GM23338 (cell line): Measurements from ENCODE around the gene DDIT3. TPM values are rescaled to one million over a fixed set of nuclear protein-coding genes. Genes with fewer than 3 reads are reported as not detected.
"Not testable (repeated sequence)": the region's sequence is repeated elsewhere in the genome, so short reads cannot be mapped to it uniquely, and the experiment has no call there.

Source experiments
- ATAC-seq: fragments of 200-7000 bp; cut with Tn5 transposase; 3 replicates; pipeline ENCODE4 v1.9.1; 2020
- DNase-seq: peaks from one replicate; pipeline ENCODE4 v3.0.0-alpha.2; 2015; ENCODE audit warnings: low spot score
- H2AFZ ChIP-seq: fragments of 200-600 bp; sonication (generic); 2 replicates; pipeline ENCODE4 v1.8.0; 2016; ENCODE audit warnings: antibody characterized with exemption, mild to moderate bottlenecking, moderate library complexity
- H3F3A ChIP-seq: fragments of 200-600 bp; sonication (generic); replicated peaks from 2 replicates; pipeline ENCODE4 v1.8.0; 2017; ENCODE audit warnings: antibody characterized with exemption, mixed run types, low read depth
- H3K27ac ChIP-seq: fragments of 200-600 bp; sonication (generic); 2 replicates; pipeline ENCODE4 v1.6.1; 2016; ENCODE audit warnings: low read depth
- H3K27me3 ChIP-seq: fragments of 200-600 bp; sonication (generic); 2 replicates; pipeline ENCODE4 v1.8.0; 2016; ENCODE audit warnings: mild to moderate bottlenecking, mixed run types, moderate library complexity; ENCODE audit not compliant: insufficient read depth
- H3K36me3 ChIP-seq: fragments of 200-600 bp; sonication (generic); 2 replicates; pipeline ENCODE4 v1.8.0; 2016; ENCODE audit warnings: mild to moderate bottlenecking; ENCODE audit not compliant: insufficient read depth
- H3K4me1 ChIP-seq: fragments of 200-600 bp; sonication (generic); 2 replicates; pipeline ENCODE4 v1.8.0; 2016; ENCODE audit warnings: mild to moderate bottlenecking, moderate library complexity; ENCODE audit not compliant: insufficient read depth
- H3K4me2 ChIP-seq: fragments of 200-600 bp; sonication (generic); 2 replicates; pipeline ENCODE4 v1.7.1; 2017; ENCODE audit warnings: mixed run types
- H3K4me3 ChIP-seq: fragments of 200-600 bp; sonication (generic); 2 replicates; pipeline ENCODE4 v1.6.1; 2016; ENCODE audit warnings: mixed run types
- H3K79me2 ChIP-seq: fragments of 200-600 bp; sonication (generic); replicated peaks from 2 replicates; pipeline ENCODE4 v1.8.0; 2017; ENCODE audit warnings: mild to moderate bottlenecking; ENCODE audit not compliant: insufficient read depth
- H3K9me2 ChIP-seq: fragments of 200-600 bp; sonication (generic); 2 replicates; pipeline ENCODE4 v1.8.0; 2017; ENCODE audit not compliant: insufficient read depth
- H4K20me1 ChIP-seq: fragments of 200-600 bp; sonication (generic); replicated peaks from 2 replicates; pipeline ENCODE4 v1.8.0; 2017; ENCODE audit warnings: mild to moderate bottlenecking; ENCODE audit not compliant: insufficient read depth
- H3K27ac Mint-ChIP-seq: 2 replicates; pipeline ENCODE4 v1.8.0; 2020; ENCODE audit warnings: inconsistent platforms, mild to moderate bottlenecking, moderate library complexity, mixed read lengths
- H3K27me3 Mint-ChIP-seq: 3 replicates; pipeline ENCODE4 v1.8.0; 2022; ENCODE audit warnings: low read depth, mild to moderate bottlenecking, moderate library complexity, mixed read lengths, inconsistent platforms; ENCODE audit not compliant: insufficient read depth, poor library complexity
- H3K36me3 Mint-ChIP-seq: 3 replicates; pipeline ENCODE4 v1.8.0; 2021; ENCODE audit warnings: low read depth, mild to moderate bottlenecking, inconsistent platforms, moderate library complexity, mixed read lengths
- H3K4me1 Mint-ChIP-seq: 3 replicates; pipeline ENCODE4 v1.8.0; 2020; ENCODE audit warnings: mild to moderate bottlenecking, inconsistent platforms, mixed read lengths
- H3K4me3 Mint-ChIP-seq: 3 replicates; pipeline ENCODE4 v1.8.0; 2021; ENCODE audit warnings: moderate library complexity, mild to moderate bottlenecking, inconsistent platforms, mixed read lengths
- H3K9me3 Mint-ChIP-seq: 3 replicates; pipeline ENCODE4 v1.8.0; 2020; ENCODE audit warnings: moderate library complexity, mild to moderate bottlenecking, inconsistent platforms, mixed read lengths
- CREB1 ChIP-seq: fragments of 250-450 bp; sonication (Bioruptor Pico); IDR thresholded peaks from 2 replicates; pipeline ENCODE4 v1.5.0; 2020; ENCODE audit warnings: low read depth, mild to moderate bottlenecking, moderate library complexity
- CTCF ChIP-seq, 2 experiments: fragments of 200-600 bp in 1 of 2; sonication (generic) in 1 of 2; conservative IDR thresholded peaks; 2 replicates each; pipeline versions ENCODE4 v1.5.1 to v1.6.1; 2016 to 2017; ENCODE audit warnings: antibody characterized with exemption in 2 of 2, low read depth in 2 of 2, mild to moderate bottlenecking in 2 of 2, moderate library complexity in 1 of 2
- EZH2phosphoT487 ChIP-seq: fragments of 200-600 bp; sonication (generic); IDR thresholded peaks from one replicate; pipeline ENCODE4 v1.8.1; 2018; ENCODE audit warnings: antibody characterized with exemption; ENCODE audit not compliant: unreplicated experiment
- NANOG ChIP-seq: IDR thresholded peaks from 2 replicates; pipeline ENCODE4 v1.6.1; 2016; ENCODE audit warnings: antibody characterized with exemption, borderline replicate concordance
- POLR2AphosphoS5 ChIP-seq: IDR thresholded peaks from 2 replicates; pipeline ENCODE4 v1.6.1; 2016; ENCODE audit warnings: antibody characterized with exemption, low read depth
- REST ChIP-seq: IDR thresholded peaks from one replicate; pipeline ENCODE4 v1.6.1; 2018; ENCODE audit warnings: antibody characterized with exemption; ENCODE audit not compliant: unreplicated experiment
- ZNF331 ChIP-seq: fragments of 250-450 bp; sonication (Bioruptor Pico); IDR thresholded peaks from 2 replicates; pipeline ENCODE4 v1.5.0; 2020; ENCODE audit warnings: low read depth, mild to moderate bottlenecking, moderate library complexity
- polyA plus RNA-seq: library from polyadenylated mRNA; unstranded; fragments of >200 nt; fragmentation: Nextera tagmentation; extraction: Ambion mirVana; gene quantifications from 2 replicates; pipeline ENCODE4 v1.2.1, GENCODE V29; 2016
- total RNA-seq: library from RNA; depleted of rRNA; stranded (reverse); fragments of >200 nt; shearing (Covaris generic); gene quantifications from 2 replicates; pipeline ENCODE4 v1.2.3, GENCODE V29; 2014
- TF ChIP-seq, protein P1 (sequence below): fragments of 250-450 bp; sonication (Bioruptor Pico); IDR thresholded peaks from 2 replicates; pipeline ENCODE4 v1.5.0; 2020; ENCODE audit warnings: mild to moderate bottlenecking, moderate library complexity

Gene DDIT3
- total and polyA plus RNA-seq, 2 experiments from 2014 or later = 3.9 to 12.5 TPM

- TF ChIP-seq, protein P1, sequence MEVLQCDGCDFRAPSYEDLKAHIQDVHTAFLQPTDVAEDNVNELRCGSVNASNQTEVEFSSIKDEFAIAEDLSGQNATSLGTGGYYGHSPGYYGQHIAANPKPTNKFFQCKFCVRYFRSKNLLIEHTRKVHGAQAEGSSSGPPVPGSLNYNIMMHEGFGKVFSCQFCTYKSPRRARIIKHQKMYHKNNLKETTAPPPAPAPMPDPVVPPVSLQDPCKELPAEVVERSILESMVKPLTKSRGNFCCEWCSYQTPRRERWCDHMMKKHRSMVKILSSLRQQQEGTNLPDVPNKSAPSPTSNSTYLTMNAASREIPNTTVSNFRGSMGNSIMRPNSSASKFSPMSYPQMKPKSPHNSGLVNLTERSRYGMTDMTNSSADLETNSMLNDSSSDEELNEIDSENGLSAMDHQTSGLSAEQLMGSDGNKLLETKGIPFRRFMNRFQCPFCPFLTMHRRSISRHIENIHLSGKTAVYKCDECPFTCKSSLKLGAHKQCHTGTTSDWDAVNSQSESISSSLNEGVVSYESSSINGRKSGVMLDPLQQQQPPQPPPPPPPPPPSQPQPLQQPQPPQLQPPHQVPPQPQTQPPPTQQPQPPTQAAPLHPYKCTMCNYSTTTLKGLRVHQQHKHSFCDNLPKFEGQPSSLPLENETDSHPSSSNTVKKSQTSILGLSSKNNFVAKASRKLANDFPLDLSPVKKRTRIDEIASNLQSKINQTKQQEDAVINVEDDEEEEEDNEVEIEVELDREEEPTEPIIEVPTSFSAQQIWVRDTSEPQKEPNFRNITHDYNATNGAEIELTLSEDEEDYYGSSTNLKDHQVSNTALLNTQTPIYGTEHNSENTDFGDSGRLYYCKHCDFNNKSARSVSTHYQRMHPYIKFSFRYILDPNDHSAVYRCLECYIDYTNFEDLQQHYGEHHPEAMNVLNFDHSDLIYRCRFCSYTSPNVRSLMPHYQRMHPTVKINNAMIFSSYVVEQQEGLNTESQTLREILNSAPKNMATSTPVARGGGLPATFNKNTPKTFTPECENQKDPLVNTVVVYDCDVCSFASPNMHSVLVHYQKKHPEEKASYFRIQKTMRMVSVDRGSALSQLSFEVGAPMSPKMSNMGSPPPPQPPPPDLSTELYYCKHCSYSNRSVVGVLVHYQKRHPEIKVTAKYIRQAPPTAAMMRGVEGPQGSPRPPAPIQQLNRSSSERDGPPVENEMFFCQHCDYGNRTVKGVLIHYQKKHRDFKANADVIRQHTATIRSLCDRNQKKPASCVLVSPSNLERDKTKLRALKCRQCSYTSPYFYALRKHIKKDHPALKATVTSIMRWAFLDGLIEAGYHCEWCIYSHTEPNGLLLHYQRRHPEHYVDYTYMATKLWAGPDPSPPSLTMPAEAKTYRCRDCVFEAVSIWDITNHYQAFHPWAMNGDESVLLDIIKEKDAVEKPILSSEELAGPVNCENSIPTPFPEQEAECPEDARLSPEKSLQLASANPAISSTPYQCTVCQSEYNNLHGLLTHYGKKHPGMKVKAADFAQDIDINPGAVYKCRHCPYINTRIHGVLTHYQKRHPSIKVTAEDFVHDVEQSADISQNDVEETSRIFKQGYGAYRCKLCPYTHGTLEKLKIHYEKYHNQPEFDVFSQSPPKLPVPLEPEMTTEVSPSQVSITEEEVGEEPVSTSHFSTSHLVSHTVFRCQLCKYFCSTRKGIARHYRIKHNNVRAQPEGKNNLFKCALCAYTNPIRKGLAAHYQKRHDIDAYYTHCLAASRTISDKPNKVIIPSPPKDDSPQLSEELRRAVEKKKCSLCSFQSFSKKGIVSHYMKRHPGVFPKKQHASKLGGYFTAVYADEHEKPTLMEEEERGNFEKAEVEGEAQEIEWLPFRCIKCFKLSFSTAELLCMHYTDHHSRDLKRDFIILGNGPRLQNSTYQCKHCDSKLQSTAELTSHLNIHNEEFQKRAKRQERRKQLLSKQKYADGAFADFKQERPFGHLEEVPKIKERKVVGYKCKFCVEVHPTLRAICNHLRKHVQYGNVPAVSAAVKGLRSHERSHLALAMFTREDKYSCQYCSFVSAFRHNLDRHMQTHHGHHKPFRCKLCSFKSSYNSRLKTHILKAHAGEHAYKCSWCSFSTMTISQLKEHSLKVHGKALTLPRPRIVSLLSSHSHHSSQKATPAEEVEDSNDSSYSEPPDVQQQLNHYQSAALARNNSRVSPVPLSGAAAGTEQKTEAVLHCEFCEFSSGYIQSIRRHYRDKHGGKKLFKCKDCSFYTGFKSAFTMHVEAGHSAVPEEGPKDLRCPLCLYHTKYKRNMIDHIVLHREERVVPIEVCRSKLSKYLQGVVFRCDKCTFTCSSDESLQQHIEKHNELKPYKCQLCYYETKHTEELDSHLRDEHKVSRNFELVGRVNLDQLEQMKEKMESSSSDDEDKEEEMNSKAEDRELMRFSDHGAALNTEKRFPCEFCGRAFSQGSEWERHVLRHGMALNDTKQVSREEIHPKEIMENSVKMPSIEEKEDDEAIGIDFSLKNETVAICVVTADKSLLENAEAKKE = no peak
- no peak for TF ChIP-seq POLR2AphosphoS5
- TF ChIP-seq ZNF331 (CRISPR knock-in tag) = no peak
- no peak for TF ChIP-seq REST
- no peak for TF ChIP-seq NANOG
- no peak for TF ChIP-seq CREB1 (CRISPR knock-in tag)
- TF ChIP-seq EZH2phosphoT487 = no peak
- TF ChIP-seq CTCF (conservative IDR thresholded peaks at IDR 0.05; ENCODE audit: low read depth in 2 of 2) = no peak
These were observed 5.5 kb downstream of the DDIT3 start (continued) for GRCh38 chr12:57514720-57515407.

GRCh38 chr12:57514246-57514645, 6.1 kb downstream of the DDIT3 start:
- ATAC-seq, H3K9me2 ChIP-seq, DNase-seq, H3K9me3 Mint-ChIP-seq, H3K27me3 ChIP-seq, H2AFZ ChIP-seq, H3K4me2 ChIP-seq, H3K27ac ChIP-seq, H3K4me3 Mint-ChIP-seq, H3K27ac Mint-ChIP-seq, H3K4me3 ChIP-seq: not testable (repeated sequence)
- H3K36me3 ChIP-seq = peaks cover 83% of the 10 kb centered on the region
- H3K4me1 ChIP-seq = peaks cover 14% of the 10 kb centered on the region
- H3K79me2 ChIP-seq = peaks cover 39% of the 10 kb centered on the region
- peaks cover 71% of the 10 kb centered on the region for H3F3A ChIP-seq
- peaks cover 95% of the 10 kb centered on the region for H3K36me3 Mint-ChIP-seq
- peaks cover 14% of the 10 kb centered on the region for H3K27me3 Mint-ChIP-seq
- H3K4me1 Mint-ChIP-seq = peaks cover 19% of the 10 kb centered on the region
- H4K20me1 ChIP-seq = peaks cover 49% of the 10 kb centered on the region

GRCh38 chr12:57513677-57514076, 6.6 kb downstream of the DDIT3 start:
- H3K4me3 Mint-ChIP-seq, DNase-seq, H2AFZ ChIP-seq, H3K9me3 Mint-ChIP-seq, H3K9me2 ChIP-seq, H3K27ac Mint-ChIP-seq, H3K4me3 ChIP-seq, ATAC-seq, H3K4me2 ChIP-seq, H3K4me1 ChIP-seq, H3K27me3 ChIP-seq, H3K27ac ChIP-seq: not testable (repeated sequence)
- Histone ChIP-seq H3K36me3 (peaks cover 89% of the 10 kb centered on the region), H3F3A (peaks cover 66% of the 10 kb centered on the region), H4K20me1 (peaks cover 45% of the 10 kb centered on the region), H3K79me2 (peaks cover 34% of the 10 kb centered on the region)
- peaks cover 14% of the 10 kb centered on the region for H3K4me1 Mint-ChIP-seq
- H3K27me3 Mint-ChIP-seq = peaks cover 14% of the 10 kb centered on the region
- H3K36me3 Mint-ChIP-seq = peaks cover 95% of the 10 kb centered on the region
